ENCODE results near the gene CERS5.

- TF ChIP-seq, protein P1, sequence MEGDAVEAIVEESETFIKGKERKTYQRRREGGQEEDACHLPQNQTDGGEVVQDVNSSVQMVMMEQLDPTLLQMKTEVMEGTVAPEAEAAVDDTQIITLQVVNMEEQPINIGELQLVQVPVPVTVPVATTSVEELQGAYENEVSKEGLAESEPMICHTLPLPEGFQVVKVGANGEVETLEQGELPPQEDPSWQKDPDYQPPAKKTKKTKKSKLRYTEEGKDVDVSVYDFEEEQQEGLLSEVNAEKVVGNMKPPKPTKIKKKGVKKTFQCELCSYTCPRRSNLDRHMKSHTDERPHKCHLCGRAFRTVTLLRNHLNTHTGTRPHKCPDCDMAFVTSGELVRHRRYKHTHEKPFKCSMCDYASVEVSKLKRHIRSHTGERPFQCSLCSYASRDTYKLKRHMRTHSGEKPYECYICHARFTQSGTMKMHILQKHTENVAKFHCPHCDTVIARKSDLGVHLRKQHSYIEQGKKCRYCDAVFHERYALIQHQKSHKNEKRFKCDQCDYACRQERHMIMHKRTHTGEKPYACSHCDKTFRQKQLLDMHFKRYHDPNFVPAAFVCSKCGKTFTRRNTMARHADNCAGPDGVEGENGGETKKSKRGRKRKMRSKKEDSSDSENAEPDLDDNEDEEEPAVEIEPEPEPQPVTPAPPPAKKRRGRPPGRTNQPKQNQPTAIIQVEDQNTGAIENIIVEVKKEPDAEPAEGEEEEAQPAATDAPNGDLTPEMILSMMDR (IDR thresholded peaks at IDR 0.05; ENCODE audit: low read depth, low read length): no peak
- no peak for TF ChIP-seq EZH2phosphoT487 (IDR thresholded peaks at IDR 0.05; ENCODE audit: low read depth)
These were observed 83.9 kb downstream of the CERS5 start for GRCh38 chr12:50083301-50083700.

Data from OCI-LY3 (cell line).